A673 (cell line): ENCODE results near the gene ALDH3B1. TPM values are rescaled to one million over a fixed set of nuclear protein-coding genes. Genes with fewer than 3 reads are reported as not detected.
"Not testable (repeated sequence)": the region's sequence is repeated elsewhere in the genome, so short reads cannot be mapped to it uniquely, and the experiment has no call there.

Experiments used
- BruUV-seq: library from RNA; stranded (reverse); fragments of 400-500 nt; replicated peaks from 2 replicates; lab custom pipeline; 2021; lab: Mats Ljungman, UMichigan
- CTCF ChIA-PET: fragments of 300-600 bp; sonication (Branson Sonifier 250); formaldehyde crosslinking; loops from one replicate; lab custom pipeline; 2022; ENCODE audit warnings: antibody characterized with exemption; lab: Charles Lee
- POLR2A ChIA-PET: fragments of 300-600 bp; sonication (Branson Sonifier 250); formaldehyde crosslinking; loops from one replicate; lab custom pipeline; 2022; ENCODE audit warnings: antibody characterized with exemption; ENCODE audit not compliant: low non-redundant PET; lab: Charles Lee
- DNase-seq: peaks from one replicate; pipeline ENCODE4 v3.0.0-alpha.2; 2015; ENCODE audit warnings: low spot score
- H3K27ac ChIP-seq: fragments of 200-600 bp; sonication (generic); 2 replicates; pipeline ENCODE4 v1.5.1; 2016; ENCODE audit warnings: mixed run types, low read depth, mild to moderate bottlenecking, mixed read lengths, antibody characterized with exemption, low read length; ENCODE audit not compliant: poor library complexity, severe bottlenecking
- H3K27me3 ChIP-seq: fragments of 200-600 bp; sonication (generic); replicated peaks from 2 replicates; pipeline ENCODE4 v1.6.1; 2017; ENCODE audit warnings: mixed run types, low read depth, mild to moderate bottlenecking, mixed read lengths, antibody characterized with exemption, low read length; ENCODE audit not compliant: insufficient read depth, poor library complexity
- H3K36me3 ChIP-seq: fragments of 200-600 bp; sonication (generic); 2 replicates; pipeline ENCODE4 v1.6.1; 2016; ENCODE audit warnings: mixed run types, mild to moderate bottlenecking, mixed read lengths, antibody characterized with exemption, low read length; ENCODE audit not compliant: insufficient read depth, poor library complexity, severe bottlenecking
- H3K4me1 ChIP-seq: fragments of 200-600 bp; sonication (generic); 2 replicates; pipeline ENCODE4 v1.6.1; 2017; ENCODE audit warnings: mixed run types, mild to moderate bottlenecking, mixed read lengths, antibody characterized with exemption, low read length; ENCODE audit not compliant: insufficient read depth, poor library complexity, severe bottlenecking
- H3K4me3 ChIP-seq: fragments of 200-600 bp; sonication (generic); 2 replicates; pipeline ENCODE4 v1.5.1; 2016; ENCODE audit warnings: low read depth, mixed run types, mild to moderate bottlenecking, mixed read lengths, low read length; ENCODE audit not compliant: poor library complexity, severe bottlenecking
- H3K9me3 ChIP-seq: fragments of 200-600 bp; sonication (generic); 2 replicates; pipeline ENCODE4 v1.6.1; 2016; ENCODE audit warnings: mixed run types, low read depth, mild to moderate bottlenecking, mixed read lengths, antibody characterized with exemption, low read length; ENCODE audit not compliant: poor library complexity, severe bottlenecking
- intact Hi-C: fragments of 100-400 bp; cut with micrococcal nuclease; formaldehyde crosslinking; loops from one replicate; pipeline ENCODE4 v1.10.0; 2022; ENCODE audit not compliant: unreplicated experiment
- total RNA-seq: library from RNA; stranded (reverse); gene quantifications from 2 replicates; pipeline ENCODE4 v1.2.3, GENCODE V29; 2021
- TF ChIP-seq, protein P1 (sequence below): fragments of 300-800, 200-600 bp; sonication (generic); conservative IDR thresholded peaks from 2 replicates; pipeline ENCODE4 v1.5.1; 2017; ENCODE audit warnings: low read depth, mild to moderate bottlenecking, antibody characterized with exemption, low read length, moderate library complexity, mixed read lengths

ALDH3B1 gene
- total RNA-seq, 1 experiment from 2014 or later = not detected

DNA sequence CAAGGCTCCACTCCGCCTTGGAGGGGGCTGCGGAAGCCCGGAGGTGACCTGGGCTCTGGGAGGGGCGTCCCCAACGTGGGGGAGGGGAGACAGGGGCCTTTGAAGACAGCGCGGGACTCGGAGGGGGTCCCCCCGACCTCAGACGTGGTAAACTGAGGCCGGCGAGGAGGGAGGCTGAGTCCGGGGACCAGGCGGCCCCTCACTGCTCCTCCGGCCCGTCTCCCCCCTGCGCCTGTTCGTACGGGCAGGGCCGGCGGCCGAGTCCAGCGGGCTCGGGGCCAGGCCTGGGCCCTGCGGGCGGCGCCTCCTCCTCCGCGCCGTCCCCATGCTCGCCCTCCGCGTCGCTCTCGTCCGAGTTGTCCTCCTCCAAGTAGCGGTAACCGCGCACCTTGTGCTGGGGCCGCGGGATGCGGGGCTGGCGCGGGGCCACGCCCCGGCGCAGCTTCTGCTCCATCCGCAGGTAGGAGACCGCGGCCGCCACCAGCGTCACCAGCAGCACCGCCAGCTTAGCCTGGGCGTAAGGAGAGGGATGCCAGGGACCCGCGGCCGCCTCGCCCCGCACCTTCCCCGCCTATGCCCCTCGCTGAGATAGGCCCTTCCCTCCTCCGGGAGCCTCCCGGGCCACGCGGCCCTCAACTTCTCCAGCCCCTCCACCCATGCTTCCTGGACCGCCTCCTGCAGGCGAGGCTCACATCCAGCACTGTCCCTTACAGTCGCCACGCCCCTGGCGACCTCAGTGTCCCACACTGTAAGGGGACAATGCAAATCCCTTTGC lies 18.6 kb upstream of the ALDH3B1 start:
- H3K27me3 ChIP-seq, CTCF ChIA-PET, DNase-seq, H3K27ac ChIP-seq, BruUV-seq, H3K4me3 ChIP-seq, H3K9me3 ChIP-seq, H3K36me3 ChIP-seq, H3K4me1 ChIP-seq, POLR2A ChIA-PET: not testable (repeated sequence)
- intact Hi-C loops = loop anchor here (10.0 kb wide), 1 partner anchor 147 kb away; no protein-coding TSS in a partner anchor

DNA sequence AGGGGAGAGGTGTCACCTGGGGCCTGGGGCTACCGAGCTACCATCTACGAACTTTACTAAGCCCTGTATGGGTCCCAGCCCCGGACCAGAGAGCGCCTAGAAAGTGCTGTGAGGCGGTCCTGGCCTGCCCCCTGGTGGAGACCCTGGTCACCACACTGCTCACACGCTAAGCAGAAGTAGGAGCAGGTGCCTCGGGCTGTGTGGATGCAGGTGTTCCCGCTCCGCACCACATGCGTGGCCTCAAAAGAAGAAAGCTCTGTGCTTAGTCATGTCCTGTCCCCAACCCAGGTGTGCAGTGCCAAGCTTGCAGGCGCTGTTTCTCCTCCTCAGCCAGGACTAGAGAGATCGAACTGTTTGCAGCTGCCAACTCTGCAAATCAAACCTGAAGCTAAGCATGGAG lies 16.3 kb upstream of the ALDH3B1 start:
- BruUV-seq, POLR2A ChIA-PET, DNase-seq: not testable (repeated sequence)

DNA sequence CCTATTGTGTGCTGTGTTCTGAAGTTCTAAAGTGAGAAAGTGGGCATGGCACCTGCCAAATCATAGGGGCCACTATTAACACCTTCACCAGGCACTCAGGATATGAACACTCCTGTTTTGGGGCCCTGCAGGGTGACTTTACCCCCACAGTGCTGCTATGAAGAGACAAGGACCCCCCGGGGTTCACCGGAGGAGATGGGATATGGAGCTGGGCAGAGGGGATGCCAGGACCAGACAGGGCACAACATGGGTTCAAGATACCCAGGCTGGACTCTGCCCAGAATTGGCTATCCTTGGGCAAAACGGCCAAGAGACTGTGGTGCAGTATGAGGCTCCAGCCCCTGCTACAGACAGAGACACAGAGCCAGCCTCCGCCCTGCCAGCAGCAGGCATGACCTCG lies 15.7 kb upstream of the ALDH3B1 start:
- POLR2A ChIA-PET, H3K27me3 ChIP-seq, BruUV-seq, H3K36me3 ChIP-seq, DNase-seq, H3K4me1 ChIP-seq, H3K4me3 ChIP-seq, H3K9me3 ChIP-seq, H3K27ac ChIP-seq: not testable (repeated sequence)
- intact Hi-C loops = loop anchor here (10.0 kb wide), 1 partner anchor 150 kb away; no protein-coding TSS in a partner anchor
- CTCF ChIA-PET = interaction anchor here (0.6 kb wide), 1 partner anchor 131 kb away, joined by 4 read pairs; no protein-coding TSS in a partner anchor

More for the DNA sequence above, 16.3 kb upstream of the ALDH3B1 start:
- CTCF ChIA-PET, H3K9me3 ChIP-seq, H3K4me1 ChIP-seq, H3K27me3 ChIP-seq, H3K4me3 ChIP-seq, H3K36me3 ChIP-seq, H3K27ac ChIP-seq: not testable (repeated sequence)
- intact Hi-C loops = loop anchor here (10.0 kb wide), 1 partner anchor 149 kb away; no protein-coding TSS in a partner anchor
- TF ChIP-seq, protein P1, sequence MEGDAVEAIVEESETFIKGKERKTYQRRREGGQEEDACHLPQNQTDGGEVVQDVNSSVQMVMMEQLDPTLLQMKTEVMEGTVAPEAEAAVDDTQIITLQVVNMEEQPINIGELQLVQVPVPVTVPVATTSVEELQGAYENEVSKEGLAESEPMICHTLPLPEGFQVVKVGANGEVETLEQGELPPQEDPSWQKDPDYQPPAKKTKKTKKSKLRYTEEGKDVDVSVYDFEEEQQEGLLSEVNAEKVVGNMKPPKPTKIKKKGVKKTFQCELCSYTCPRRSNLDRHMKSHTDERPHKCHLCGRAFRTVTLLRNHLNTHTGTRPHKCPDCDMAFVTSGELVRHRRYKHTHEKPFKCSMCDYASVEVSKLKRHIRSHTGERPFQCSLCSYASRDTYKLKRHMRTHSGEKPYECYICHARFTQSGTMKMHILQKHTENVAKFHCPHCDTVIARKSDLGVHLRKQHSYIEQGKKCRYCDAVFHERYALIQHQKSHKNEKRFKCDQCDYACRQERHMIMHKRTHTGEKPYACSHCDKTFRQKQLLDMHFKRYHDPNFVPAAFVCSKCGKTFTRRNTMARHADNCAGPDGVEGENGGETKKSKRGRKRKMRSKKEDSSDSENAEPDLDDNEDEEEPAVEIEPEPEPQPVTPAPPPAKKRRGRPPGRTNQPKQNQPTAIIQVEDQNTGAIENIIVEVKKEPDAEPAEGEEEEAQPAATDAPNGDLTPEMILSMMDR = peak; percentile 63

DNA sequence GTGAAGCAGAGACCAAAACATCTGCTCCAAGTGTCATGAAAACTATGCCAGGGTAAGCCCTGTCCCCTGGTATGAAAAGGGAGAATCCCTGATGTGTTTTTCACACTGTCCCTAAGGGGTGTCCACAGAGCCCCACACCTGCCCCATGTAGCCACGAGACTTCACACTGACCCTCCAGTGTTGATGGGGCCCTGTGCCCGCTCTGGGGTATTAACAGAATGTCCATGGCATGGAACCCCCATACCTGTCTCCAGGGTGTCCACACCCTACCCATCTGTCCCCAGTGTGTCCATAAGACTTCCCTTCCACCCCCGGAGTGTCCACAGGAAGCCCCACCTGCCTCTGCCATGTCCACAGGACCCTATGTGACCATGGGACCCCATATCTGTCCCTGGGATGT lies 15.0 kb upstream of the ALDH3B1 start:
- H3K36me3 ChIP-seq, H3K9me3 ChIP-seq, H3K27ac ChIP-seq, H3K4me1 ChIP-seq, CTCF ChIA-PET, H3K27me3 ChIP-seq, DNase-seq, H3K4me3 ChIP-seq, BruUV-seq, POLR2A ChIA-PET: not testable (repeated sequence)
- intact Hi-C loops = loop anchor here (10.0 kb wide), 1 partner anchor 150 kb away; no protein-coding TSS in a partner anchor

DNA sequence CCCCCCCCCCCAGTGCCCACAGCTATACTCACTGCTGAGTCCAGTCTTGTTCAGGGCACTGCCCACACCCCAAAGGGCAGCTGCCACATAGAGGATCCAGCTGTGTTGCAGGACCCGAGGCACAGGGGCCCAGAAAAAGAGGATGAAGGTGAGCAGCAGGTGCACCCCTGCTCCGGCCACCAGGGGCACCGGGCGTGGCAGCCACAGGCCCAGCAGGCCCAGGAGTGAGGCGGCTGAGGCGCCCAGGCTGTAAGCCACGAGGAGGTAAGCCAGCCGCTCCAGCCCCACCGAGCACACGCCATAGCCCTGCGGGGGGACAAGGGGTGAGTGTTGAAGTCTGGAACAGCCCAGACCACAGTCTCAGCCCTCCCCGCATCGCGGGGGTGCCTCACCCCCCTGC lies 14.5 kb upstream of the ALDH3B1 start:
- intact Hi-C loops = loop anchor here (10.0 kb wide), 1 partner anchor 151 kb away; no protein-coding TSS in a partner anchor
- H3K36me3 ChIP-seq, H3K9me3 ChIP-seq, H3K4me3 ChIP-seq, BruUV-seq, POLR2A ChIA-PET, CTCF ChIA-PET, H3K27me3 ChIP-seq, DNase-seq, H3K27ac ChIP-seq, H3K4me1 ChIP-seq: not testable (repeated sequence)
